ENCODE measurements around the gene TCHH.

DNA sequence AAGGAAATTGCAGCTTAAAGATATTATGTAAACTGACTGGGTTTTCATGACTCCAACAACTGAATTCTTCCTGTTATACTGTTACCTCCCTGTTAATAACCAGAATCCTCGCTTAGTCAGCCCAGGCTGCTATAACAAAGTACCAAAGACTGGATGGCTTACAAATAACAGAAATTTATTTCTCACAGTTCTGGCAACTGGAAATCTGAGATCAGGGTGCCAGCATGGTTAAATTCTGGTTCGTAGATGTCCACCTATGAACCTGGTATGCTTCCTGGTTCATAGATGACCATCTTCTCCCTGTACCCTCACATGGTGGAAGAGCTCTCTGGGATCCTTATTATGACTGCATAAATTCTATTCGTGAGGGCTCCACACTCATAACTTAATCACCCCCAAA lies 18.3 kb downstream of the TCHH start:
- TF ChIP-seq, protein P1, sequence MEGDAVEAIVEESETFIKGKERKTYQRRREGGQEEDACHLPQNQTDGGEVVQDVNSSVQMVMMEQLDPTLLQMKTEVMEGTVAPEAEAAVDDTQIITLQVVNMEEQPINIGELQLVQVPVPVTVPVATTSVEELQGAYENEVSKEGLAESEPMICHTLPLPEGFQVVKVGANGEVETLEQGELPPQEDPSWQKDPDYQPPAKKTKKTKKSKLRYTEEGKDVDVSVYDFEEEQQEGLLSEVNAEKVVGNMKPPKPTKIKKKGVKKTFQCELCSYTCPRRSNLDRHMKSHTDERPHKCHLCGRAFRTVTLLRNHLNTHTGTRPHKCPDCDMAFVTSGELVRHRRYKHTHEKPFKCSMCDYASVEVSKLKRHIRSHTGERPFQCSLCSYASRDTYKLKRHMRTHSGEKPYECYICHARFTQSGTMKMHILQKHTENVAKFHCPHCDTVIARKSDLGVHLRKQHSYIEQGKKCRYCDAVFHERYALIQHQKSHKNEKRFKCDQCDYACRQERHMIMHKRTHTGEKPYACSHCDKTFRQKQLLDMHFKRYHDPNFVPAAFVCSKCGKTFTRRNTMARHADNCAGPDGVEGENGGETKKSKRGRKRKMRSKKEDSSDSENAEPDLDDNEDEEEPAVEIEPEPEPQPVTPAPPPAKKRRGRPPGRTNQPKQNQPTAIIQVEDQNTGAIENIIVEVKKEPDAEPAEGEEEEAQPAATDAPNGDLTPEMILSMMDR (conservative IDR thresholded peaks at IDR 0.05 in 1 of 2, IDR thresholded peaks at IDR 0.05 in 1 of 2; ENCODE audit: low read depth in 1 of 2, low read length in 2 of 2) = no peak
- TF ChIP-seq EZH2 (IDR thresholded peaks at IDR 0.05; ENCODE audit: low read length, missing control alignments) = no peak

Measured in fibroblast of lung (primary cell).